GM11168 (cell line): ENCODE data around the gene RNF224.

ENCODE experiments used
- in situ Hi-C: fragments of 300-500 bp; cut with MboI; formaldehyde crosslinking; loops from one replicate; pipeline ENCODE4 v1.12.0; 2022; ENCODE audit warnings: low sequenced_read_pairs; ENCODE audit not compliant: unreplicated experiment

The RNF224 gene

GRCh38 chr9:137227054-137227852 lies at the start of gene RNF224:
TSS of gene RNF224 (plus strand) at chr9:137227502. CDS start at chr9:137228336, 834 bp downstream.
- in situ Hi-C loops, result no loop called here

- in situ Hi-C loops, result no loop called here
Measured at GRCh38 chr9:137178201-137178938, 48.9 kb upstream of the RNF224 start.

GRCh38 chr9:137178939-137179630 lies 48.2 kb upstream of the RNF224 start:
- in situ Hi-C loops, result no loop called here

- in situ Hi-C loops, result no loop called here
Measured at GRCh38 chr9:137179761-137180160, 47.5 kb upstream of the RNF224 start.

- in situ Hi-C loops, result no loop called here
Measured at GRCh38 chr9:137180491-137180890, 46.8 kb upstream of the RNF224 start.

- in situ Hi-C loops, result no loop called here
Measured at GRCh38 chr9:137181680-137182079, 45.6 kb upstream of the RNF224 start.

GRCh38 chr9:137182836-137183235 lies 44.5 kb upstream of the RNF224 start:
- in situ Hi-C loops, result no loop called here

GRCh38 chr9:137183980-137184595 lies 43.2 kb upstream of the RNF224 start:
- in situ Hi-C loops, result no loop called here

GRCh38 chr9:137184881-137185660 lies 42.2 kb upstream of the RNF224 start:
- in situ Hi-C loops, result no loop called here

- in situ Hi-C loops, result no loop called here
Measured at GRCh38 chr9:137185921-137186320, 41.4 kb upstream of the RNF224 start.

- in situ Hi-C loops, result no loop called here
Measured at GRCh38 chr9:137186385-137186784, 40.9 kb upstream of the RNF224 start.

GRCh38 chr9:137187386-137187785 lies 39.9 kb upstream of the RNF224 start:
- in situ Hi-C loops, result no loop called here

GRCh38 chr9:137188086-137188489 lies 39.2 kb upstream of the RNF224 start:
- in situ Hi-C loops, result no loop called here

GRCh38 chr9:137188490-137189296 lies 38.6 kb upstream of the RNF224 start, which contains the start of the genes ANAPC2 and SSNA1:
TSS of gene ANAPC2 (minus strand) at chr9:137188560. CDS start at chr9:137188532, 28 bp downstream.
TSS of gene SSNA1 (plus strand) at chr9:137188676. CDS start at chr9:137188727, 51 bp downstream.
- in situ Hi-C loops, result no loop called here

- in situ Hi-C loops, result no loop called here
Measured at GRCh38 chr9:137189297-137190295, 37.7 kb upstream of the RNF224 start.

GRCh38 chr9:137190315-137190856 lies 36.9 kb upstream of the RNF224 start:
- in situ Hi-C loops, result no loop called here

GRCh38 chr9:137191245-137191644 lies 36.1 kb upstream of the RNF224 start:
- in situ Hi-C loops, result no loop called here
